ENCODE results near the gene PHLDB2. TPM values are rescaled to one million over a fixed set of nuclear protein-coding genes. Genes with fewer than 3 reads are reported as not detected.
A peak's percentile ranks its signal among the peaks of the same experiment; 100 is the strongest.

Gene PHLDB2
- total RNA-seq, 1 experiment from 2014 or later, result 30.7 TPM

DNA sequence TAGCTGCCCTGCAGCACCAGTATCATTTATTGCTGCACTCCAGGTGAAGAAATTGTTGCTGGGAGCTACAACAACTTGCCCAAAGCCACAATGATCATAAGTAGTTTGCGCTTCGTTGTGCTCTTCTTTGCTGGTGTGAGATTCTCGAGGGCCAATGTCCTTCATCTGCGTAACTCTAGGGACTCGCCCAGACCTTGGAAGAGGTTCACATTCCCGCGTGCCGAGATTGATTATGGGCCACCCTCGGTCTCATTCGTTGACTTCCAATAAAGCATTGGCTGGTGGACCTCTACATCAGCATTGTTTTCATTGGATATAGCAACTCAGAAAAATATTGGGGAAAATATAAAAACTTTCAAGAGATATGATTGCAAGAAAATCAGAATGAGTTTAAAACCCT is 423 bp upstream of the PHLDB2 start:
- Mint-ChIP-seq H3K4me1 (ENCODE audit: low read depth, unreplicated experiment) (peaks cover 30% of the 10 kb centered on the region), H3K27ac (ENCODE audit: unreplicated experiment) (no peak overlapping the region), H3K9me3 (ENCODE audit: low read depth, unreplicated experiment) (no peaks in the 10 kb centered on the region), H3K4me3 (ENCODE audit: low read depth, unreplicated experiment) (peak overlapping the region; percentile 88), H3K27me3 (ENCODE audit: unreplicated experiment) (no peaks in the 10 kb centered on the region), H3K36me3 (ENCODE audit: insufficient read depth, unreplicated experiment) (peaks cover 35% of the 10 kb centered on the region)
- TF ChIP-seq, protein P1, sequence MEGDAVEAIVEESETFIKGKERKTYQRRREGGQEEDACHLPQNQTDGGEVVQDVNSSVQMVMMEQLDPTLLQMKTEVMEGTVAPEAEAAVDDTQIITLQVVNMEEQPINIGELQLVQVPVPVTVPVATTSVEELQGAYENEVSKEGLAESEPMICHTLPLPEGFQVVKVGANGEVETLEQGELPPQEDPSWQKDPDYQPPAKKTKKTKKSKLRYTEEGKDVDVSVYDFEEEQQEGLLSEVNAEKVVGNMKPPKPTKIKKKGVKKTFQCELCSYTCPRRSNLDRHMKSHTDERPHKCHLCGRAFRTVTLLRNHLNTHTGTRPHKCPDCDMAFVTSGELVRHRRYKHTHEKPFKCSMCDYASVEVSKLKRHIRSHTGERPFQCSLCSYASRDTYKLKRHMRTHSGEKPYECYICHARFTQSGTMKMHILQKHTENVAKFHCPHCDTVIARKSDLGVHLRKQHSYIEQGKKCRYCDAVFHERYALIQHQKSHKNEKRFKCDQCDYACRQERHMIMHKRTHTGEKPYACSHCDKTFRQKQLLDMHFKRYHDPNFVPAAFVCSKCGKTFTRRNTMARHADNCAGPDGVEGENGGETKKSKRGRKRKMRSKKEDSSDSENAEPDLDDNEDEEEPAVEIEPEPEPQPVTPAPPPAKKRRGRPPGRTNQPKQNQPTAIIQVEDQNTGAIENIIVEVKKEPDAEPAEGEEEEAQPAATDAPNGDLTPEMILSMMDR (IDR thresholded peaks at IDR 0.05; ENCODE audit: unreplicated experiment), result no peak
- intact Hi-C loops (cut with micrococcal nuclease; ENCODE audit: unreplicated experiment), result no loop called here
- no peak for DNase-seq
- CTCF ChIA-PET, result interaction anchor here (0.7 to 3.1 kb wide), 4 partner anchors 56 to 153 kb away, joined by 3 to 67 read pairs (median 3); no protein-coding TSS in a partner anchor
- TSS peak; percentile 87 for BruUV-seq (replicated peaks)

DNA sequence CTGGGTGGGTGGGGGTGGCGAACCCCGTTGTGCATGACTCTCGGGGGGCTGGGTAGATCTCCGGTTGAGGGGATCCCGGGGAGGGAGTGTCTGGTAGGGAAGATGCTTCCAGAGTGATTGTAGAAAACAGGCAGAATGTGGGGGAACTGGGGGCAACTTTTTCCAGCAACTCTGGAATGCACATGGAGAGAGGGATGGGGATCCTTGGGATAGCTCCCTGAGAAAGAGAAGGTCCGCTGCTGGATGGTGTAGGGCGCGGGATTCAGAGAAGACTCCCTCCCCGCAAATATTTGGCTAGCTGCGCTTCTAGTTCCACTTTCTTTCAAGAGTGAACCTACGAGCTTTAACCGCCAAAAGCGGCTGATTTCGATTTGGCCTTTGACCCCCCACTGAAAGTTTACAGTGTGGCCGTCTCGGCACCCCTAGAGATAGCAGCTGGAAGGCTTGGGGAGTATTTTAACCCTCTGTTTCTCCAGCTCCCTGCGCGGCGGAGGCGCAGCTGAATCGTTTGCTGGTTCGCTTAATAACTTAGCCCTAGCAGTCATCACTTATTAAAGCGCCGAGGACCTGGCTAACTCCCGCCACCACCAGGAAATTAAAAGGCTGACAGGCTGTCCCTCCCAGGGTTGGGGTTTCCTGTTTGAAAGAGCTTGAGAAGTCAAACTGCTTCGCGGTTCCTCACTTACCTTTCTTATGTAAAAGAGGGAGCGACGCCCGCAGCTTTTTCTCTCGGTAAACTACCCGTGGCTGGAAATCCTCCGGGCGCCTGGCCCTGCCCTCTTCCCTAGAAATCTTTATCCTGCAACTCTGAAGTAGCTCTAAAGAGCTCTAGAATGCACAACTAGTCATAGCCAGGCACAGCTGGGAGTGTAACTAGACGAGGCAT is 1.2 kb downstream of the PHLDB2 start:
- Mint-ChIP-seq H3K27me3 (ENCODE audit: unreplicated experiment) (no peaks in the 10 kb centered on the region), H3K4me1 (ENCODE audit: low read depth, unreplicated experiment) (peaks cover 46% of the 10 kb centered on the region), H3K9me3 (ENCODE audit: low read depth, unreplicated experiment) (no peaks in the 10 kb centered on the region), H3K4me3 (ENCODE audit: low read depth, unreplicated experiment) (peak overlapping the region; percentile 88), H3K36me3 (ENCODE audit: insufficient read depth, unreplicated experiment) (peaks cover 35% of the 10 kb centered on the region), H3K27ac (ENCODE audit: unreplicated experiment) (peak overlapping the region; percentile 80)
- BruUV-seq (replicated peaks), result no TSS peak
- TF ChIP-seq, protein P1 (IDR thresholded peaks at IDR 0.05; ENCODE audit: unreplicated experiment), result peak; percentile 25
- intact Hi-C loops (cut with micrococcal nuclease; ENCODE audit: unreplicated experiment), result loop anchor here (1.0 to 5.0 kb wide), 2 partner anchors 123 to 143 kb away; no protein-coding TSS in a partner anchor
- CTCF ChIA-PET, result interaction anchor here (0.6 to 3.1 kb wide), 15 partner anchors 20 to 191 kb away, joined by 3 to 67 read pairs (median 4); no protein-coding TSS in a partner anchor
- DNase-seq, result peak; percentile 79

DNA sequence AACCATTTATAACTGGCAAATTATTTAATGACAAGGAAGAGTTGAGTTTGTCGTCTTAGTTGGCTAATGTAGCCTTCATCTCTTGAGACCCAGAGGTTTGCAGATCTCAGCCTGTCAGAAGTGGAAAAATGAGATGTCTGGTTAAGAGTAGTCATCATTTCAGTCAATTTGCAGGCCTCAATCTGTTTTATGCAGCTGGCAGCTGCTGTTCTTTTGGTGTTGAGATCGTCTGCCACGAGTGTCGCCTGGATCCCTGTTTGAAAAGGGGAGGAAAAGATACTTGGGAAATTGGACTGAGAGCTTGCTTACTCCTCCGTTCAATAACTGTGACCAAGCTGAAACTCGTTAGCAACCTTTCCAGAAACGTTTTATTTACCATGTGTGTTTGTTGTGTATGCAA is 2.3 kb downstream of the PHLDB2 start:
- no peak for DNase-seq
- peak overlapping the region; percentile 80 for H3K27ac Mint-ChIP-seq (ENCODE audit: unreplicated experiment)
- BruUV-seq (replicated peaks), result no TSS peak
- CTCF ChIA-PET, result interaction anchor here (1.5 kb wide), 1 partner anchor 128 kb away, joined by 6 read pairs; no protein-coding TSS in a partner anchor
- TF ChIP-seq, protein P1 (IDR thresholded peaks at IDR 0.05; ENCODE audit: unreplicated experiment), result no peak
- H3K4me1 Mint-ChIP-seq (ENCODE audit: low read depth, unreplicated experiment), result peaks cover 54% of the 10 kb centered on the region
- peaks cover 35% of the 10 kb centered on the region for H3K36me3 Mint-ChIP-seq (ENCODE audit: insufficient read depth, unreplicated experiment)
- no peaks in the 10 kb centered on the region for H3K9me3 Mint-ChIP-seq (ENCODE audit: low read depth, unreplicated experiment)
- peak overlapping the region; percentile 88 for H3K4me3 Mint-ChIP-seq (ENCODE audit: low read depth, unreplicated experiment)
- intact Hi-C loops (cut with micrococcal nuclease; ENCODE audit: unreplicated experiment), result loop anchor here (5.0 kb wide), 1 partner anchor 124 kb away; no protein-coding TSS in a partner anchor
- H3K27me3 Mint-ChIP-seq (ENCODE audit: unreplicated experiment), result no peaks in the 10 kb centered on the region

DNA sequence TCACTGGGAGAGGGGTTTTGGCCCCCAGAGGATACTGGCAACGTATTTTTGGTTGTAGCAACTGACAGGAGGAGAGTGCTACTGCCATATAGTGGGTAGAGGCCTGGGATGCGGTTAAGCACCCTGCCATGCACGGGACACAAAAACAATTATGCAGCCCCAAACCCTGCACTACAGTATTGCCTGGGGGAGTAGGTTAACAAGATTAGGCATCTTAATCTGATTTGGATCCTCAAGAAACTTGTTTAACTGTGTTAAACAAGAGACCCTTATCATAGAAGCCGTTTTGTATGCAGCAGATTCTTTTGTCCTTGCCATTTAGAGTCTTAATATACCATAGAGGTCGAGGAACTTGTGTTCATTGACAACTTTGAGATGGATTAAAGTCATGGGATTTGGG is 3.4 kb downstream of the PHLDB2 start:
- intact Hi-C loops (cut with micrococcal nuclease; ENCODE audit: unreplicated experiment), result loop anchor here (5.0 kb wide), 1 partner anchor 125 kb away; no protein-coding TSS in a partner anchor
- CTCF ChIA-PET, result no interaction called here
- H3K4me3 Mint-ChIP-seq (ENCODE audit: low read depth, unreplicated experiment), result no peak overlapping the region

More for the DNA sequence above, 3.4 kb downstream of the PHLDB2 start:
- no peak for DNase-seq
- H3K27ac Mint-ChIP-seq (ENCODE audit: unreplicated experiment), result no peak overlapping the region
- H3K4me1 Mint-ChIP-seq (ENCODE audit: low read depth, unreplicated experiment), result peaks cover 60% of the 10 kb centered on the region
- H3K36me3 Mint-ChIP-seq (ENCODE audit: insufficient read depth, unreplicated experiment), result peaks cover 30% of the 10 kb centered on the region
- TF ChIP-seq, protein P1 (IDR thresholded peaks at IDR 0.05; ENCODE audit: unreplicated experiment), result no peak
- no peaks in the 10 kb centered on the region for H3K27me3 Mint-ChIP-seq (ENCODE audit: unreplicated experiment)
- no TSS peak for BruUV-seq (replicated peaks)
- H3K9me3 Mint-ChIP-seq (ENCODE audit: low read depth, unreplicated experiment), result no peaks in the 10 kb centered on the region

All from Calu3 (cell line).